NOMO-1 (cell line): ENCODE results near the gene COMMD4.
"Not testable (repeated sequence)": the region's sequence is repeated elsewhere in the genome, so short reads cannot be mapped to it uniquely, and the experiment has no call there.

Experiments
- DNase-seq, 2 experiments: peaks; one replicate each; lab custom pipeline; 2025; ENCODE audit not compliant: unreplicated experiment in 2 of 2; lab: John Stamatoyannopoulos, UW

COMMD4 gene

DNA sequence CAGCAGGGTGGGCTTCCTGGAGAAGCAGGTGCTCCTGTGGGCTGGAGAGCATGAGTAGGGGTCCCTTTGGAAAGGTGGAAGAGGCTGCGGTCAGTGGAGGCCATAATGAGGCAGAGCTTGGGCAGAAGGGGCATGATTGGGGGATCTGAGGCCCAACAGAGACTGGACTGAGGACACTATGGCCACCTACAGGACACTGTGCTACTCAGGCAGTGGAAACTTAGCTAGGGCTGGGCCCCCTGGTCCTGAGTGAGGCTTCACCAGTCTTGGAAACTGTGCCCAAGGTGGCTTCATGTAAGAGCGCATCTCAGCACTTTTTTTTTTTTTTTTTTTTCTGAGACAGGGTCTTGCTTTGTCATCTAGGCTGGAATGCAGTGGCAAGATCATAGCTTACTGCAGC, 6.3 kb upstream of the COMMD4 start:
- DNase-seq: no peak

DNA sequence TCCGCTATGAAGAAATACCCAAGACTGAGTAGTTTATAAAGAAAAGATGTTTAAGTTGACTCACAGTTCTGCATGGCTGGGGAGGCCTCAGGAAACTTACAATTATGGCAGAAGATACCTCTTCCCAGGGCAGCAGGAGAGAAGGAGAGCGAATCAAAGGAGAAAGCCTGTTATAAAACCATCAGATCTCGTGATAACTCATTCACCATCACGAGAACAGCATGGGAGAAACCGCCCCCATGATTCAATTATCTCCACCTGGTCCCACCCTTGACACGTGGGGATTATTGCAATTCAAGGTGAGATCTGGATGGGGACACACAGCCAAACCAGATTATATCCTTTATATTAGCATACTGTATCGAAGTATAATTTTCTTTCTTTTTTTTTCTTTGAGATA, 3.8 kb upstream of the COMMD4 start:
- not testable (repeated sequence) for DNase-seq

DNA sequence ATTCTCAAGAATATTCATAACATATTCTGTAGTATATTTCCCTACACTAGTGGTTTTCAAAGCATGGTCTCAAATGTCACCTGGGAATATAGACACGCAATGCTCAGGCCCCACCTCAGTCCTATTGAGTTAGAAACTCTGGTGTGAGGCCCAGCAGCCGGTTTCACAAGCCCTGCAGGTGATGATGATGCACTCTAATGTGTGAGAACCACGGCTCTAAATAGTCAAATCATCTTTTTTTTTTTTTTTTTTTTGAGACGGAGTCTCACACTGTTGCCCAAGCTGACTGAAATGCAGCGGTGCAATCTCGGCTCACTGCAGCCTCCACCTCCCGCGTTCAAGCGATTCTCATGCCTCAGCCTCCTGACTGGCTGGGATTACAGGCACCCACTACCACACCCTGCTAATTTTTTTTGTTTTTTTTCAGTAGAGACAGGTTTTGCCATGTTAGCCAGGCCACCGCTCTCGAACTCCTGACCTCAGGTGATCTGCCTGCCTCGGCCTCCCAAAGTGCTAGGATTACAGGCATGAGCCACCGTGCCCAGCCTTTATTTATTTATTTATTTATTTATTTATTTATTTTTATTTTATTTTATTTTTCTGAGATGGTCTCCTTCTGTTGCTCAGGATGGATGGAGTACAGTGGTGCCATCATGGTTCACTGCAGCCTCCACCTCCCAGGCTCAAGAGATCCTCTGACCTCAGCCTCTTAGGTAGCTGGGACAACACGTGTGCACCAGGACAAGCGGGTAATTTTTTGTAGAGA, 2.0 kb upstream of the COMMD4 start:
- not testable (repeated sequence) for DNase-seq

DNA sequence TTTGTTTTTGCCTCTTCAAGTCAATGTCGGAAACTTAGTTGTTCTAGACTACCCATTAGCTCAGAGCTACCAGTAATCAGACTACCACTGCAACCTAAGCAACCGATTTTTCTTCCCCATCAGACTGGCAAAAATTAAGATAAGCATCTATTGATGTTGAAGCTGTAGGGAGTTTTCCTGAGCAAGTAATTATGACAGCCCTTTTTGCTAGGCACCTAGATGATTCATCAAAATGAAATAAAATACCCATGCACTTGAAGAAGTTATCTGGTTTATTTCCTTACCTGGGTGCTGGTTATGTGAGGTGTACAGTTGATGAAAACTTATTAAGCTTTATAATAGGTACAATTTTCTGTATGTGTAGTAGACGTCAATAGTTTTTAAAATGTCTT, 554 bp upstream of the COMMD4 start:
- peak in 1 of 2 experiments; percentile 26 for DNase-seq

DNA sequence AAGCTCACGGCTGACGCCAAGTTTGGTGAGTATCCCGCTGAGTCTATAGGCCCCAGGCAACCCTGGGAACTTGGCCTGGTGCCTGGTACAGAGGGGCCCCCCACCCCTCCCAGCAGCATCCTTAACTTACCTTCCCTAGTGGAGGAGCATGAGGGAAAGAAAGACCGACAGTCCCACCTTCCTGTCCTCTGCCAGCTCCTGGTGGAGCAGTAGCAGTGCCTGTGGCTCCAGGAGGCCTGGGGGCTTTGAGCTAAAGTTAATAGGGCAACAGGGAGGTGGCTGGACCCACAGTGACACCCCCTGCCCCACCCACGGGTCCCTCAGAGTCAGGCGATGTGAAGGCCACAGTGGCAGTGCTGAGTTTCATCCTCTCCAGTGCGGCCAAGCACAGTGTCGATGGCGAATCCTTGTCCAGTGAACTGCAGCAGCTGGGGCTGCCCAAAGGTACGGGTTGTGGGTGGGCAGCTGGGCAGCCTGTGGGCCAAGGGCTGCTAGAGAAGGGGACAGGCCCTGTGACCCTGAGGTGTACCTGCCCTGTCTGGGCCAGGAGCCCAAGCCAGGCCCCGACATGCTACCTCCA, 2.9 kb downstream of the COMMD4 start:
- no peak for DNase-seq

DNA sequence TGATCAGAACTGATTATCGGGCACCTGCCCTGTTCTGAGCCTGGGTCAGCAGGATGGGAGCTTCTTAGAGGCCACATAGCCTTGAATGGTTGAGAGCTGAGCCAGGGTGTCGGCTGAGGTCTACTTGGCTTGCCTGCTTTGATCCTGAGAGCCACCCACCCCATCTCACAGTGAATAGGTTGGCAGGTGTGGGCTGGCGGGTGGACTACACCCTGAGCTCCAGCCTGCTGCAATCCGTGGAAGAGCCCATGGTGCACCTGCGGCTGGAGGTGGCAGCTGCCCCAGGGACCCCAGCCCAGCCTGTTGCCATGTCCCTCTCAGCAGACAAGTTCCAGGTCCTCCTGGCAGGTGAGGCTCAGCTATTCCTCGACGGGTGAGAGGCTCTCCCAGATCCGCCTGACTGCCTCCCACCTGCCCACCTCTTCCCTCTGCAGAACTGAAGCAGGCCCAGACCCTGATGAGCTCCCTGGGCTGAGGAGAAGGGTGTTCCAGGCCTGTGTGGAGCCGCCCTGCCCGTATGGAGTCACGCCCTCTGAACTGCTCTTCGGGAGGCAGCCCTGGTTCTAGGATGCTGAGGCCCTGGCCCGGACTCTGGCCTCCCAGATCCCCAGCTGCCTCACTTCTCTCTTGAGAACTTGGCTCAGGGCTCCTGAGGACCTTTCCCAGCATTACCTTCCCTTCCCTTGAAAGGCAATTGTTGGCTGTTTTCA, 3.8 kb downstream of the COMMD4 start:
- no peak for DNase-seq

DNA sequence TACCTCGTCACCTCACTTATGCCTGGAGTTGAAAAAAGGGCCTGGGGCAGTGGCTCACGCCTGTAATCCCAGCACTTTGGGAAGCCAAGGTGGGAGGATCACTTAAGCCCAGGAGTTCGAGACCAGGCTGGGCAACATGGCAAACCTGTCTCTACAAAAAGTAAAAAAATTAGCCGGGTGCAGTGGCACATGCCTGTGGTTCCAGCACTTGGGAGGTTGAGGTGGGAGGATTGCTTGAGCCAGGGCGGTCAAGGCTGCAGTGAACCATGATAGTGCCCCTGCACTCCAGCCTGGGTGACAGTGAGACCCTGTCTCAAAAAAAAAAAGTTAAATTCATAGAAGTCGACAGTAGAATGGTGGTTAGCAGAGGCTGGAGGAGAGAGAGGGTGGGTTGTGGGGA, 6.4 kb downstream of the COMMD4 start:
- no peak for DNase-seq

DNA sequence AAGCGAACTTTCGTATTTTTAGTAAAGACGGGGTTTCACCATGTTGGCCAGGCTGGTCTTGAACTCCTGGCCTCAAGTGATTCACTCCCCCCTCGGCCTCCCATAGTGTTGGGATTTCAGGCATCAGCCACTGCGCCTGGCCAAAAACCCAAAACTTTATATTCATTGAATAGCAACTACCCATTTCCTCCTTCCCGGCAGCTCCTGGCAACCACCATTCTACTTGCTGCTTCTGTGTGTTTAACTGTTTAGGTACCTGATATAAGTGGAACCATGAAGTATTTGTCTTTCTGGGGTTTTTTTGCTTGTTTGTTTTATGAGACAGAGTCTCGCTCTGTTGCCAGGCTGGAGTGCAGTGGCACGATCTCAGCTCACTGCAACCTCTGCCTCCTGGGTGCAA, 8.1 kb downstream of the COMMD4 start:
- peak in 1 of 2 experiments; percentile 5 for DNase-seq

DNA sequence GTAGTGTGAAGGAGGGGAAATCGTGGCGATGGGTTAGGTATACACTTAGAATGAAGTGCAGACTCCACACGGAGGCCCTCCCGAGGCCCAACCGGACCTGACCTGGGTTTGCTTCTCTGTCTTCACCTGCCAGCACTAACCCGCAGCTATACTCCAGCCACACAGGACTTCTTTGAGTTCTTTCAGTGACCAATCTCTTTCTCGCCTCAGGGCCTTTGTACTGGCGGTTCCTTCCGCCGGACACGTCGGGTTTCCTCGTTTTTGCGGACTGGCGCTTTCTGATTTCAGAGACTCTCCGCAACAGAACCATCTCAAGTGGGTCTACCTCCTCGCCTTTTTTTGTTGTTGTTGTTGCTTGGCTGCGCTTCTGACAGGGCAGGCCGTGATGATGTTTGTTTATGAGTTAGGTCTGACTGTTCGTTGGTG, 10.9 kb downstream of the COMMD4 start, which contains the start of gene NEIL1:
TSS of gene NEIL1 (plus strand) at position 244 of the 426 bp plus-strand sequence. CDS start 1,867 bp downstream, outside the sequence.
- DNase-seq: no peak

DNA sequence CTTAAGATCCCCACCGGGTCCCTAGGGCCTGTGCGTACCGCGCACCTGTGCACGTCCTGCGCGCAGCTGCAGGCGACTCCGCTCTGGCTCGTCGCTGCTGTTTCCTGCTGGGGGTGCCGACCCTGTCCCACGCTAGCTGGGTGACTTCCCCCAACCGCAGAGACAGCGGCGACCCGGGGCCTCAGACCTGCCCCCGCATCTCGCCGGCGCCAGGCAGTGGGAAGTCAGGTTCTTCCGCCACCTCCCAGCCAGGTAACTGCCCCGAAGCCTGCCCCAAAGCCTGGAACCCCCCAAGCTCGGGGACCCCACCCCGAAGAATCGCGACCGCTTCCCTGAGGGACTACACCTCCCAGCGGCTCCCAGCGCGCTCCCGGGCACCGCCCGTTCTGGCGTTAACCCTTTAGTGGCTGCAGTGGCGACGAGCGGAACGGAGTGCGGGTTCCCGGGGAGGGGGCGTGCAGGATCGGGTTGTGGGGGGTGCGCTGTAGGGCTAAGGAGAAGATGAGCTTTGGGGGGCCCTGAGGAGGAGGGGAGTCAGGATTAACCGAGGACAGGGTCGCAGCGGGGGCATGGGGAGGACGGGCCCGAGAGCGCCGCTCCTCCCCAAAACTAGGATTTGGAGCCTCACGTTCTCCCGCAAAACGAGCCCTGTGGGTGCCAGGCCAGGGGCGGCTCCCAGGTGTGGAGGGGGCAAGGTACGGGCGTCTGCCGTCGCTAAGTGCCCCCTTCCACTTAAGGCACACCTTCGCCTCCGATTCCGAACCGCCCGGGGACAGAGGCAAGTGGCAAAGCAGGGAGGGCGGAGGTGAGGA, 11.6 kb downstream of the COMMD4 start:
- DNase-seq: peak in 1 of 2 experiments; percentile 11

DNA sequence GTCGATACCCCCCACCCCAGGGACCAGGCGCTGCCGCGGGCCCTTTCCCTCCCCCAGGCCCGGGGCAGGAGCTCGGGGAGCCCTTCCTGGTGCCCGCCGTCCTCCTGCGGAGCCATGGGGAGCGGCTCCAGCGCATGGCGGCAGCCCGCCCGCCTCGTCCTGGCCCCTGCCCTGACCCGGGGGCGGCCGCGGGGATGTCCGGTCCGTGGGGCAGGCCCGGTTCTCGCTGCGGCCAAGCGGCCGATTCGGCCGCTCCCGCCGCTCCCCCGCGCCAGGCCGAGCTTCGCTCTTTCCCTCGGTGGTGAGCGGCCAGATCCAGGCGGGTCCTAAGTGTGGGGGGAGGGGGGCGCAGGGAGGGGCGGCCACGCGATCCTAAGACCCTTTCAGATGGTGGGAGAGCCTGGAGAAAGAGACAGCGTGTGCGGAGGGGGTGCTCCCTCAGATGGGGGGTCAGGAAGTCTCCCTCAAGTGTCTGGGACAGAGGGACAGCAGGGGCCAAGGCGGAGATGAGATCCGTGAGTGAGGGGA, 12.2 kb downstream of the COMMD4 start:
- DNase-seq: peak in 1 of 2 experiments; percentile 9

DNA sequence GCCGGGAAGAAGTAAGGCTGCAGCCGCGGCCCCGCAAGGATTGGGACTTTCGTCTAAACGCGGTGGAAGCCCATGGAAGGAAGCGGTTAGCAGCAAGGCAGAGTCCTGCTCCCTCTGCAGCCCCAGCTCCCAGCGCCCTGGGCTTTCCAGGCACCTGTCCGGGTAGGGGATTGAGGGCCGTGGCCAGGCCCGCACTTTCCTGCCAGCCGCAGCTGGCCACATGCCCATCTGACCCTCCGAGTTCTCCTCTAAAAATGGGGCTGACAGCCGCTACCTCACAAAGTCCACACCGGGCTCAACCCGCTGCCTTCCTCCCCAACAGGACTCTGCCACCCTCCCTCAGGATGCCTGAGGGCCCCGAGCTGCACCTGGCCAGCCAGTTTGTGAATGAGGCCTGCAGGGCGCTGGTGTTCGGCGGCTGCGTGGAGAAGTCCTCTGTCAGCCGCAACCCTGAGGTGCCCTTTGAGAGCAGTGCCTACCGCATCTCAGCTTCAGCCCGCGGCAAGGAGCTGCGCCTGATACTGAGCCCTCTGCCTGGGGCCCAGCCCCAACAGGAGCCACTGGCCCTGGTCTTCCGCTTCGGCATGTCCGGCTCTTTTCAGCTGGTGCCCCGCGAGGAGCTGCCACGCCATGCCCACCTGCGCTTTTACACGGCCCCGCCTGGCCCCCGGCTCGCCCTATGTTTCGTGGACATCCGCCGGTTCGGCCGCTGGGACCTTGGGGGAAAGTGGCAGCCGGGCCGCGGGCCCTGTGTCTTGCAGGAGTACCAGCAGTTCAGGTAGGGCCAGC, 12.9 kb downstream of the COMMD4 start:
- no peak for DNase-seq

DNA sequence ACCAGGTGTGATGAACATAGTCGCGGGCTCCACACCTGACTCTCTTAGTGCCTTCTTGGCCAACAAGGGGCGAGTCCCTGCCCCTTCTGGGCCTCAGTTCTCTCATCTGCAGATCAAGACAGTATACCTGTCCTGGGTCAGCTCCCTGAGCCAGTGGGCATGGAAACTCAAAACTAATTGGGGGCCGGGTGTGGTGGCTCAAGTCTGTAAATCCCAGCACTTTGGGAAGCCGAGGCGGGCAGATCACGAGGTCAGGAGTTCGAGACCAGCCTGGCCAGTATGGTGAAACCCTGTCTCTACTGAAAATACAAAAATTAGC, 13.4 kb downstream of the COMMD4 start:
- DNase-seq: not testable (repeated sequence)

DNA sequence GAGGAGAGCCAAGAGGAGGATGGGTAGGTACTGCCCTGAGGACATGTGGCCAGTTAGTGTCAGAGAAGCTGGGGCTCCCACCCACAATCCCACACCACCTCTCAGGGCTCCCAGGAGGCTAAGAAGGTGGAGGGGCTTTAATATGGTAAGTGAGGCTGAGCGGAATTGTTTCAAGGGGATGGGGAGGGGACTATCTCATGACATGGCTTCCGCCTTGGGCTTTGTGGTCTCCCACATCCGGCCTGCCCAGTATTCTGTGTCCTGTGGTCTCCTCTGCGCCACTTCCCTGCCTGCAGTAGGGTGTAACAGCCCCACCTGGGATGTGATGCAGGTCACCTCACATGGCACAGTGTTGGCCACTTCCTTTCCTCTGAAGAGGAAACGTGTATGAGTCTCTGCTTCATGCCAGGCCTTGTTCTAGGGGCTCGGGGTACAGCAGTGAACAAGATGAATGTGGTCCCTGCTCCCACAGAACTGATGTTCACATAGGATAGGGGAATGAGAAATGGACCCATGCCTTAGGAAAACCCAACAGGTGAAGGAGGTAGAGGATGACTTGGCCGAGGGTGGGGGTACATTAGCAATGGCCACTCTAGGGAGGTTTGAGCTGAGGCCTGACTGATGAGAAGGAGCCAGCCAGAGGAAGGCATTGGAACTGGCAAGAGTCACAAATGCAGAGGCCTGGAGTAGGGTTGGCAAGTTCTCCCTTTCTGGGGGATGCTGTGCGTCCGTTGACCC, 14.2 kb downstream of the COMMD4 start:
- DNase-seq: peak; percentile 65 to 67

DNA sequence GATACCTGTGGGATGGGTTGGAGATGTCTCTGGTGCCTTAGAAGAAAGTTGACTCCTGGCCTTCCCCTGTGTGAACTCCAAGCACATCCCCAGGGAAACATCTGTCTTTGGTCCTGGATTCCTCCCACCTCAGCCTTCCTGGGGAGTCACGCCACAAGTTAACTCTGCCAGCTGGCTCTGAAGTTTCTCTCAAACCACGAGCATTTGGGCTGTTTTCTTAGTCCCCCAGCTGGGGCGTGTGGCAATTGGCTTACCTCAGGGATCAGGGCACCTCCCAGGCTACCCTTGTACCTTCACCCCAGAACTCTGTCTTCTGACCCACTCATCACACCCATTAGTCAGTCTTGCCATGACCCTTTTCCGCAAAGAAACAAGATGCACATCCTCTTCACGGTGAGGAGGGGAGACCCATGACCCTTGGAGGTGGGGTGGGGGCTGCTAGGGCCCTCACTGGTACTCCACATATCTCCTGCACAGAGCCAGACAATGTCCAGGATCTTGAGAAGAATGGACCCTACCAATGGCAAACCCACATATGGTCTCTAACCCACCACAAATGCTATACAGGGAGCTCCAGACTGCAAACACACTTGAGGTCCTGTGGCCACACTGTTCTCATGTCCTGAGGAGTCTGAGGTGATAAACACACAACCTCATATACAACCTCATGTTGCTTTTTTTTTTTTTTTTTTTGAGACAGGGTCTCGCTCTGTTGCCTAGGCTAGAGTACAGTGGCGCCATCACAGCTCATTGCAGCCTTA, 14.9 kb downstream of the COMMD4 start:
- DNase-seq: no peak

DNA sequence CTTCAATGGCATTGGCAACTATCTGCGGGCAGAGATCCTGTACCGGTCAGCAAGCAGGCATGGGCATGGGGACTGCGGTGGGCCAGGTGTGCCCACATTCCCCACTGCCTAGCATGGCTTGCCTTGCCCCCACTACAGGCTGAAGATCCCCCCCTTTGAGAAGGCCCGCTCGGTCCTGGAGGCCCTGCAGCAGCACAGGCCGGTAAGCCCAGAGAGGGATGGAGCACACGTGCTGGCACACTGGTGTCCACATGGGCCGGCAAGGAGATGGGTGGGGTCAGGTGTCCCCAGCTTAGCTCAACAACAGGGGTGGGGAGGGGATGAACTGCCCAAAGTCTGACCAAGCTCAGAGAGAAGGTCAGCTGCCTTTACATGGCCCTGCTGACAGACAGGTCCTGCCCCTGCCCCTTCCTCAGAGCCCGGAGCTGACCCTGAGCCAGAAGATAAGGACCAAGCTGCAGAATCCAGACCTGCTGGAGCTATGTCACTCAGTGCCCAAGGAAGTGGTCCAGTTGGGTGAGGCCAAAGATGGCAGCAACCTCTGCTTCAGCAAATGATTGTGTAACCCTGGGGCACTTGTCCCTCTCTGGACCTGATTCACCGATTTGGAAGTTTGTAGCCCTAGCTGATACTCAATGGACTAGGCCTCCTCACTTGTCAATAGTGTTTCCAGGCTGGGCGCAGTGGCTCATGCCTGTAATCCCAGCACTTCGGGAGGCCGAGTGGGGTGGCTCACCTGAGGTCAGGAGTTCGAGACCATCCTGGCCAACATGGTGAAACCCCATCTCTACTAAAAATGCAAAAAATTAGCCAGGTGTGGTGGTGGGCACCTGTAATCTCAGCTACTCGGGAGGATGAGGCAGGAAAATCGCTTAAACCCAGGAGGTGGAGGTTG, 16.6 kb downstream of the COMMD4 start:
- no peak for DNase-seq

DNA sequence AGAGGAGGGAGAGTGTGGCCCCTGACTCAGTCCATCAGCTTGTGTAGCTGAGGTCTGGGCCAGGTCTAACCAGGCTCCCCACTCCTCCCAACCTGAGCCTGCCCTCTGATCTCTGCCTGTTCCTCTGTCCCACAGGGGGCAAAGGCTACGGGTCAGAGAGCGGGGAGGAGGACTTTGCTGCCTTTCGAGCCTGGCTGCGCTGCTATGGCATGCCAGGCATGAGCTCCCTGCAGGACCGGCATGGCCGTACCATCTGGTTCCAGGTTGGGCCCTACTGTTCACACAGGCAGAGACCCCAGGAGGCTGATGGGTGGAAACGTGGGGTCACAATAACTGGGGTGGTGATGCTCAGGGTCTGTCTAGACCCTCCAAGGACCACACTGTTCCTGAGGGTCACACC, 17.7 kb downstream of the COMMD4 start:
- no peak for DNase-seq

DNA sequence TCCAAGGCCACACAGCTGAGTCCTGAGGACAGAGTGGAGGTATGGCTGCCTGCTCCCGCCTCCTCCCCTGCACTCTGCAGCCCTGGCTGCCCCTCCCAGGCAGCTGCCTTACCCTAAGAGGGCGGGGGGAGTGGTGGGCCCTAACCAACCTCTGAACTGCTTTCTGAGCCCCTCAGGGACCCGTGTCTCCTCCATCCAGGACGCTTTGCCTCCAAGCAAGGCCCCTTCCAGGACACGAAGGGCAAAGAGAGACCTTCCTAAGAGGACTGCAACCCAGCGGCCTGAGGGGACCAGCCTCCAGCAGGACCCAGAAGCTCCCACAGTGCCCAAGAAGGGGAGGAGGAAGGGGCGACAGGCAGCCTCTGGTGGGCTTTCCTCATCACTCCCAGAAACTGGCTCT, 18.6 kb downstream of the COMMD4 start:
- no peak for DNase-seq
